Activated T-helper 2 cell treated with anti-CD3 and anti-CD28 coated beads, Interferon-gamma antibody, Interleukin-2, Interleukin-4, amounts not matched to agents 10 μg/mL and 5 μg/mL and 100 μg/mL, durations not matched to agents 14 hours and 24 hours and 36 hours (primary cell): Measurements from ENCODE around the gene L3MBTL4. TPM values are rescaled to one million over a fixed set of nuclear protein-coding genes. Genes with fewer than 3 reads are reported as not detected.
"Not testable (repeated sequence)": the region's sequence is repeated elsewhere in the genome, so short reads cannot be mapped to it uniquely, and the experiment has no call there.

Experiments used
- DNase-seq: peaks from one replicate; pipeline ENCODE4 v3.0.0; 2021; ENCODE audit warnings: low spot score
- H3K27ac Mint-ChIP-seq: one replicate; pipeline ENCODE4 v1.8.0; 2021; ENCODE audit warnings: mixed read lengths
- H3K27me3 Mint-ChIP-seq: one replicate; pipeline ENCODE4 v1.8.0; 2021; ENCODE audit warnings: low read depth, mixed read lengths
- H3K36me3 Mint-ChIP-seq: one replicate; pipeline ENCODE4 v1.8.0; 2021; ENCODE audit warnings: low read depth, mixed read lengths
- H3K4me1 Mint-ChIP-seq: one replicate; pipeline ENCODE4 v1.8.0; 2021; ENCODE audit warnings: low read depth, mixed read lengths
- H3K4me3 Mint-ChIP-seq: one replicate; pipeline ENCODE4 v1.8.0; 2021; ENCODE audit warnings: low read depth, mild to moderate bottlenecking, moderate library complexity, mixed read lengths
- H3K9me3 Mint-ChIP-seq: one replicate; pipeline ENCODE4 v1.8.0; 2021; ENCODE audit warnings: mixed read lengths
- intact Hi-C: fragments of 100-400 bp; cut with micrococcal nuclease; formaldehyde crosslinking; loops from one replicate; pipeline ENCODE4 v1.15.1; 2023
- total RNA-seq: library from RNA; stranded (reverse); gene quantifications from 2 replicates; pipeline ENCODE4 v1.2.3, GENCODE V29; 2022

L3MBTL4 gene
- total RNA-seq, 1 donor from 2014 or later, result 0.05 TPM

DNA sequence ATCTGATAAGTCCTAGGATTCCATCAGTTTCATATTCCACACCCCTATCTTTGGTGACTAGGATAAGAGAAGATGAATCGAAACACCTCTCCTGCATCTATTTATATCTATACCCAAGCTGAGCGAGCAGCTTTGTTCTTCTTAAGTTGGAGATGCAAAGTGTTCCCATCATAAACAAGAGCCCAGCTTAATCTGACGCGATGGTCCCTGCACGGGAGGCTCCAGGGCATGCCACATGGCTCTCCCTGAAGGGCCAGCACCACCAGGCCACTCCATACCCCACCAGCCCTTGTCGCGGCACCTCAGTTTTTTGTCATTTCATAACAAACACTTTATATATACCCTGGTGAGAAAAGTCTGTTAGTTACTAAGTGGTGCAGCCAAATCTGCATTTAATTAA lies 255.3 kb downstream of the L3MBTL4 start:
- intact Hi-C loops, result no loop called here
- Mint-ChIP-seq H3K4me1 (no peaks in the 10 kb centered on the region), H3K4me3 (no peak overlapping the region), H3K27me3 (no peaks in the 10 kb centered on the region), H3K9me3 (peaks cover 10% of the 10 kb centered on the region), H3K27ac (no peak overlapping the region), H3K36me3 (no peaks in the 10 kb centered on the region)
- no peak for DNase-seq

DNA sequence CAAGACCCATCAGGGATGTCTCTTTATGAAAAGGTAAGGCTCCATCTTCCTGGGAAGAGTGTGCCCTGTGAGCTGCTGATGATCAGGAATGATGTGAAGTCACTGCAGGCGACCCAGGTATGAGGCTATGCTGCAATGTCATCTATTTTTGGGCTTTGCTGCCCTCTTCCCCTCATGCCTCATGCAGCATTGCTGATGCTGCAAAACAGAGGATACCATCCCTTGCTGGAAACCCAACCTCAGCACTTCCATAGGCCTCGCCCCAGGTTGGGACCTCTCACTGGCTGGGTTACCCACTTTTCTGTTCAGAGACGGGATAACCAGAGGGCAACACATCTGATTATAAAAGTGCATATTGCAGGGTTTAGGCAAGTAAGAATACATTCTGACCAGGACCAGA lies 255.8 kb downstream of the L3MBTL4 start:
- Mint-ChIP-seq H3K36me3 (no peaks in the 10 kb centered on the region), H3K4me1 (no peaks in the 10 kb centered on the region), H3K27ac (no peak overlapping the region), H3K27me3 (no peaks in the 10 kb centered on the region), H3K4me3 (no peak overlapping the region), H3K9me3 (peaks cover 10% of the 10 kb centered on the region)
- intact Hi-C loops, result no loop called here
- no peak for DNase-seq

DNA sequence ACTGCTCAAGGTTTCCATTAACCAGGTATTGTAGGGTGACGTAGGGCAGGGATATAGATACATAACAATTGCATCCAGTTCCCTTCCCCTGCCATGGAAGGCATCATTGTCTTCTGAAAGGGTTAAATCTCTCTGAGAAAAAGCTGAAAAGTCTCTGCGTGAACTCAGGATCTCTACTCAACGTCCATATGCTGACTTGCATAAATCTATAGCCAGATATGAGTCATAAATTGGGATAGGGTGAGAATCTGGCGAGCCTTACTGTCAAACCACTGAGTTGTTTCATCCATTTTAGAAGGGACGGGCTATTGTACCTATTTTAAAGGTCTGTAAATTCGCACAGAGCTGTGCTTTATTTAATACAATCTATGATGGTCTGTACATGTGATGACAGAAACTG lies 258.3 kb downstream of the L3MBTL4 start:
- no peak overlapping the region for H3K27ac Mint-ChIP-seq
- no peak for DNase-seq
- no peaks in the 10 kb centered on the region for H3K27me3 Mint-ChIP-seq
- H3K9me3 Mint-ChIP-seq, result peaks cover 5% of the 10 kb centered on the region
- no peaks in the 10 kb centered on the region for H3K36me3 Mint-ChIP-seq
- no peak overlapping the region for H3K4me3 Mint-ChIP-seq
- no peaks in the 10 kb centered on the region for H3K4me1 Mint-ChIP-seq
- intact Hi-C loops, result no loop called here

DNA sequence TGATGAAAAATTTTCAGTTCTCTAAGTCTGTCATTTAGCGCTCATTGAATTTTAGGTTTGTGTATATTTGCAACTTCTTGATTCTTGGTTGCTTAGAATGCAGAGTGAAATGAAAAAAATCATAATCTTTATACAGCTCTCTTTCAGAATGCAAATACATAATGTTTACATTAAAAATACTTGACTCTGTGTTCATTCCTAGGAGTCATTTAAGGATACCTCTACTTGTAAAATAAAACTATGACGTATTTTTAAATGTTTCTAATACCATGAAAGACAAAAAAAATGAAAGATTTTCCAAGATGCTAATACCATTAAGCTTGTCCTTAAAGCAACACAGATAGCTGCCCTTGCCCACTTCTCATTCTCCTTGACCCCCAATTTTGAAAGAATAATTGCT lies 259.0 kb downstream of the L3MBTL4 start:
- Mint-ChIP-seq H3K4me1 (no peaks in the 10 kb centered on the region), H3K36me3 (no peaks in the 10 kb centered on the region), H3K9me3 (peaks cover 5% of the 10 kb centered on the region), H3K4me3 (no peak overlapping the region), H3K27ac (no peak overlapping the region), H3K27me3 (no peaks in the 10 kb centered on the region)
- intact Hi-C loops, result no loop called here
- DNase-seq, result no peak

DNA sequence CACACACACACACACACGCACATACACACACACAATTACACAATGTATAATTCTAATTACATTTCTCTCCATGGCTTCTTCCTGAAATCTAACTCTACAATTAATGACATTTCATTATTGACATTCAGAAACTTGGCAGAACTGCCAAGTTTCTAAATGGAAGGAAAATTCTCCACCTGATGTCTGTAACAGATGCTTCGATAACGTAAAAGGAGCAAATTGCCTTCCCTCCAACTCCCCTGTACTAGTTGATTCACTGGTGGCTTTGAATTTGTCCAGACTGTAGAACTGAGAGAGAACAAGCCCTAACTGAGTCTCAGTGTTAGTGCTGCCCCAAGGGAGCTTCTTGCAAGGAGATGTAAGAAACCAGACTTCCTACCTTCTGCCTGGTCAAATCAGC lies 264.3 kb downstream of the L3MBTL4 start:
- intact Hi-C loops, result no loop called here
- Mint-ChIP-seq H3K9me3 (peaks cover 4% of the 10 kb centered on the region), H3K27me3 (no peaks in the 10 kb centered on the region)

DNA sequence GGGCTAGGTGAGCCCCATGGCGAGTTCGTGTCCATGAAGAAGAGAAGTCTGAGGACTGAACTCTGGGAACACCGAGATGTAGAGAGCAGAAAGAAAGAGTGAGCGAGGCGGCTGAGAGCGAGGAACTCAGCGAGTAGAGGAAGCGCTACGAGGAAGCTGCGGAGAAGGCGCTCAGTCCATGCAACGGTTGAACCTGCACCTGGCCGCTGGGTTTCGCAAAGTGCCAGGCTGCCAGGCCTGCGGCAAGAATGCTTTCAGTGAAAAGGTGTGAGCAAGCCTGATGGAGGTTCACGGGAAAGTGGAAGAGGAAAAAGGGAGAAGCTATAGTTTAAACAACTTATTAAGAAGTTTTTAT lies 268.4 kb downstream of the L3MBTL4 start:
- Mint-ChIP-seq H3K36me3 (no peaks in the 10 kb centered on the region), H3K27ac (no peak overlapping the region), H3K27me3 (no peaks in the 10 kb centered on the region), H3K4me3 (no peak overlapping the region), H3K9me3 (peaks cover 4% of the 10 kb centered on the region), H3K4me1 (no peaks in the 10 kb centered on the region)
- intact Hi-C loops, result no loop called here
- no peak for DNase-seq

More for the DNA sequence above, 264.3 kb downstream of the L3MBTL4 start:
- Mint-ChIP-seq H3K4me1 (no peaks in the 10 kb centered on the region), H3K4me3 (no peak overlapping the region), H3K36me3 (no peaks in the 10 kb centered on the region), H3K27ac (no peak overlapping the region)
- DNase-seq, result no peak

DNA sequence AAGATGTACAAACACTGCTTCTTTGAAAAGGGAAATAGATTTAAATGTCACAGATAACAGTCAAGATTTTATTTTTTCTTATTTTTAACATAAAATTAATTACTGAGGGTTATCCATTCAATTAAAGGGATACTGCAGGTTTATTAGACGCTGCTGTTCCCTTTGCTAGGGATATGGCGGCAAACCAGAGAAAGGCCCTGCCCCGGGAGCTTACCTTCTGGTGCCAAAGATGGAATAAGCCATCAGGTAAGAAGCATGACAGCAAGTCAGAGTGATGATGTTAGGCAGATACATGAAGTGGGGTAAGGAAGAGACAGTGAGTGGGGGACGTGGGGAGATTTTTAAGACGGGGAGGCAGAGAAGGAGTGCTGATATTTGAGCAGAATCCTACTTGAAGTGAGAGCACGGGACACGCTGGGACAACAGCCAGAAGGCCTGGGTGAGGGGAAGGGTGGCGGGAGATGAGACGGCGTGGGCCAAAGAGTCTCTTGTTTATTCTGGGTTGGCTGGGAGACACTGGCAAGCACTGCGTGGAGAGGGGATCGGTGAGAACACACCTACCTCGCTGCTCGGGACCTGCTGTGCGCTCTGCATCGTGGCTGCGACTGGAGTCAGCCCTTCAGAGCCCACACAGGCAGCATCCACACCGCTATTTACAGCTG lies 268.9 kb downstream of the L3MBTL4 start:
- no peak overlapping the region for H3K27ac Mint-ChIP-seq
- intact Hi-C loops, result no loop called here
- no peaks in the 10 kb centered on the region for H3K4me1 Mint-ChIP-seq
- no peak overlapping the region for H3K4me3 Mint-ChIP-seq
- H3K27me3 Mint-ChIP-seq, result no peaks in the 10 kb centered on the region
- H3K36me3 Mint-ChIP-seq, result no peaks in the 10 kb centered on the region
- peaks cover 4% of the 10 kb centered on the region for H3K9me3 Mint-ChIP-seq
- DNase-seq, result no peak

DNA sequence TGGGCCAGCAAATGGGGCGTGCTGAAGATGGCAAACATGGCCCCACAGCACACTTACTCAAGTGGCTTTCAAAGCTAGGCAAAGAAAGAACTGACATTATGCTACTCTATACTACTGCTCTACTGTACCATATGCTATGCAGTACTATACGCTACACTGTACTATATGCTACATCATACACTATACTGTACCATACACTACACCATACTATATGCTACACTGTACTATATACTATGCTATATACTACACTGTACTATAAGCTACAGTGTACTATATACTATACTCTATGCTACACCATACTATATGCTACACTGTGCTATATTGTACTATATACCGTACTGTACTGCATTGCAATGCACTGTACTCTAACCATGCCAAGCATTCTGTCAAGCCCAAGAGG lies 275.7 kb downstream of the L3MBTL4 start:
- no peak for DNase-seq
- intact Hi-C loops, result no loop called here
- Mint-ChIP-seq H3K27ac (no peak overlapping the region), H3K36me3 (no peaks in the 10 kb centered on the region), H3K27me3 (no peaks in the 10 kb centered on the region), H3K4me3 (no peak overlapping the region), H3K9me3 (peaks cover 7% of the 10 kb centered on the region), H3K4me1 (no peaks in the 10 kb centered on the region)

DNA sequence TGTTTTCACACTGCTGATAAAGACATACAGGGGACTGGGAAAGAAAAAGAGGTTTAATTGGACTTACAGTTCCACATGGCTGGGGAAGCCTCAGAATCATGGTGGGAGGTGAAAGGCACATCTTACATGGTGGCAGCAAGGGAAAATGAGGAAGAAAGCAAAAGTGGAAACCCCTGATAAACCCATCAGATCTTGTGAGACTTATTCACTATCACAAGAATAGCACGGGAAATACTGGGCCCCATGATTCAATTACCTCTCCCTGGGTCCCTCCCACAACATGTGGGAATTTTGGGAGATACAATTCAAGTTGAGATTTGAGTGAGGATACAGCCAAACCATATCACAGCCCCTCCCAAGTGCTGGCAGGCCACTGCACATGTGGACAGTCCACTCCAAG lies 278.8 kb downstream of the L3MBTL4 start:
- H3K27me3 Mint-ChIP-seq, H3K9me3 Mint-ChIP-seq, intact Hi-C loops, DNase-seq, H3K4me1 Mint-ChIP-seq, H3K36me3 Mint-ChIP-seq, H3K4me3 Mint-ChIP-seq, H3K27ac Mint-ChIP-seq: not testable (repeated sequence)

DNA sequence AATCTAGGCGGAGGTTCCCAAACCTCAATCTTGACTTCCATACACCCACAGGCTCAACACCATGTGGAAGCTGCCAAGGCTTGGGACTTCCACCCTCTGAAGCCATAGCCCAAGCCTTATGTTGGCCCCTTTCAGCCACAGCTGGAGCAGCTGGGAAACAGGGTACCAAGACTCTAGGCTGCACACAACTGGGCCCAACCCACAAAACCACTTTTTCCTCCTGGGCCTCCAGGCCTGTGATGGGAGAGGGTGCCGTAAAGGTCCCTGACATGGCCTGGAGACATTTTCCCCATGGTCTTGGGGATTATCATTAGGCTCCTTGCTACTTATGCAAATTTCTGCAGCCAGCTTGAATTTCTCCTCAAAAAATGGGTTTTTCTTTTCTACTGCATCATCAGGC lies 279.7 kb downstream of the L3MBTL4 start:
- H3K4me1 Mint-ChIP-seq, H3K4me3 Mint-ChIP-seq, H3K27ac Mint-ChIP-seq, H3K9me3 Mint-ChIP-seq, H3K36me3 Mint-ChIP-seq, DNase-seq, H3K27me3 Mint-ChIP-seq, intact Hi-C loops: not testable (repeated sequence)

DNA sequence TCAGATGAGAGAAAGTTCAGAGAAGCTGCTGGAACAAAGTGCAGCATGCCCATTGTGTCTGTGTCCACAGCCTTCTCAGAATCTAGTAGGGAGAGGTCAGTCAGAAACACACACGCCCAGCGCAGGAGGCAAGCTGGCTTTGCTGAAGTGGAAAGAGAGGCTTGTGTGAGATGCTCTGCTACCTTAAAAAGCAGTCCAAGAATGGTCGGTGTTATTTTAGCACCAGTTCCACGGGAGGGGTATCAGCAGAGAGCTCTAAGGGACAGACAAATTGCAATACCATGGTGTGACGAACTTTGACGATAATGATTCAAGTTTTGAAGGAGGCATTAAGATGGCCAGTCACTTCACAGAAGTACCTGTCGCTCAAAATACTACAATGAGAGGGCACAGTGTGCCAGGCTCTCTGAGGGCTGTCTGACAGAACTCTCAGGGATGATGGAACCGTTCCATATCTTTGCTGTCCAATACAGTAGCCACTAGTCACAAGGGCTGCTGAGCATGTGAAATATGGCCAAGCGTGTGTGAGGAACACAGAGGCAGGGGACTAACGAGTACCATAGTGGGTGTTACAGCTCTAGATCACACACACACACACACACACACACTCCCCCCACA lies 281.9 kb downstream of the L3MBTL4 start:
- Mint-ChIP-seq H3K27me3 (no peaks in the 10 kb centered on the region), H3K4me3 (no peak overlapping the region), H3K27ac (no peak overlapping the region), H3K36me3 (no peaks in the 10 kb centered on the region), H3K4me1 (no peaks in the 10 kb centered on the region), H3K9me3 (peaks cover 7% of the 10 kb centered on the region)
- no peak for DNase-seq
- intact Hi-C loops, result no loop called here

DNA sequence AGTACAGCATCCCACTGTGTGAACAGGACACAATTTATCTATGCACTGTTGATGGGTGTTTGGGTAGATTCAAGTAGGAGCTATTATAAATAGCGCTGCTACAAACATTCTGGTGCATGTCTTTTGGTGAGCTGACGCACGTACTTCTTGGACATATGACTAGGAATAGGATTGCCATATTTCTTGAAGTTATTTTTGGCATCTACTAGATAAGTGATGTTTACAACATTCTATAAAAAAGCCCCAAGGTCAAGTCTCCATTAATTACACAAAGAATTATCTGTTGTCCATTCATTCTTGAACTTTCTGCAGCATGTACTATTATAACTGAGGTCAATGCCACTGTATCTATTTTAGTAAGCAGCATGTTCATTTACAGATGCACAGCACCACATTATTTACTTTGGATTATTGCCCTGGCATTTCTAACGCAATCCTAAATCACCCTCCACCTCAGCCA lies 293.9 kb downstream of the L3MBTL4 start:
- H3K36me3 Mint-ChIP-seq, result no peaks in the 10 kb centered on the region
- DNase-seq, result no peak
- H3K9me3 Mint-ChIP-seq, result no peaks in the 10 kb centered on the region
- no peak overlapping the region for H3K27ac Mint-ChIP-seq
- intact Hi-C loops, result no loop called here
- H3K4me1 Mint-ChIP-seq, result no peaks in the 10 kb centered on the region
- H3K4me3 Mint-ChIP-seq, result no peak overlapping the region
- no peaks in the 10 kb centered on the region for H3K27me3 Mint-ChIP-seq

DNA sequence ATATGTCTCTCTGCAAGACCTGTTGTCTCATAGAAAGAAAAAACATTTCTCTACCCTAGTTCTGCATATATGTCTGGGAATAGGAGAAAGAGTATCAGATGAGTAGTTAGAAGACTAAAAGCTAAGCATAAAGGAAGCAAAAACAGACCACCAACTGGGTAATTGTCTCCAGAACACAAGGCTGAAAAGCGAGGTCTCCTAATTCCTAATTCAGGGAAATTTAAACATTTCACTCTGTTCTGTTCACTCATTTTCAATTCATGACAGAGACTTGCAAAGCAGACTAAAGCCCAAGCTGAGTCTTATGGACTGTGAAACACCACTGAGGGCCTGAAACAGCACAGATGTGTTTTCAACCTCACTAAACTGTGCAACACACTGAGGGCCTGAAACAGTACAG lies 294.9 kb downstream of the L3MBTL4 start:
- H3K4me3 Mint-ChIP-seq, result no peak overlapping the region
- no peaks in the 10 kb centered on the region for H3K36me3 Mint-ChIP-seq
- DNase-seq, result no peak
- no peaks in the 10 kb centered on the region for H3K9me3 Mint-ChIP-seq
- H3K27ac Mint-ChIP-seq, result no peak overlapping the region
- no peaks in the 10 kb centered on the region for H3K4me1 Mint-ChIP-seq
- intact Hi-C loops, result no loop called here
- no peaks in the 10 kb centered on the region for H3K27me3 Mint-ChIP-seq

DNA sequence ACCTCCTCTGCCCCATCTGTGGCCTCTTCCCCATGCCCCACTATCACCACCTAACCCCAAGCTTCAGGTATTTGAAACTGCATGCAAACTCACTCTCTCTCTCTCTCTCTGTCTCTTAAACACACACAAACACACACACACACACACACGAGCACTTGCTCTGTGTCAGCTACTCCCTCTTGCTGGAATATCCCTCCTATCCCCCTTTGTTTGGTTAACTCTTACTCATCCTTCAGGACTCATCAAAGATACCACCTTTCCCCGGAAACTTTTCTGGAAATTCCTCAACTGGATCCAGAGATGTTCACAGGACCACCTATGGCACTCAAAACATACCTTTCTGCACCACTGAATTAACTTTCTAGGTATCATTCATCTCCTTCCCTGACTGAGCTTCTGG lies 296.6 kb downstream of the L3MBTL4 start:
- no peaks in the 10 kb centered on the region for H3K36me3 Mint-ChIP-seq
- intact Hi-C loops, result no loop called here
- no peaks in the 10 kb centered on the region for H3K4me1 Mint-ChIP-seq
- H3K27me3 Mint-ChIP-seq, result no peaks in the 10 kb centered on the region
- no peak for DNase-seq
- no peak overlapping the region for H3K4me3 Mint-ChIP-seq
- no peaks in the 10 kb centered on the region for H3K9me3 Mint-ChIP-seq
- H3K27ac Mint-ChIP-seq, result no peak overlapping the region
